A673 (cell line): ENCODE measurements around the gene TMEM208. TPM values are rescaled to one million over a fixed set of nuclear protein-coding genes. Genes with fewer than 3 reads are reported as not detected.

Source experiments
- BruUV-seq: library from RNA; stranded (reverse); fragments of 400-500 nt; replicated peaks from 2 replicates; lab custom pipeline; 2021; lab: Mats Ljungman, UMichigan
- CTCF ChIA-PET: fragments of 300-600 bp; sonication (Branson Sonifier 250); formaldehyde crosslinking; loops from one replicate; lab custom pipeline; 2022; ENCODE audit warnings: antibody characterized with exemption; lab: Charles Lee
- POLR2A ChIA-PET: fragments of 300-600 bp; sonication (Branson Sonifier 250); formaldehyde crosslinking; loops from one replicate; lab custom pipeline; 2022; ENCODE audit warnings: antibody characterized with exemption; ENCODE audit not compliant: low non-redundant PET; lab: Charles Lee
- DNase-seq: peaks from one replicate; pipeline ENCODE4 v3.0.0-alpha.2; 2015; ENCODE audit warnings: low spot score
- H3K27ac ChIP-seq: fragments of 200-600 bp; sonication (generic); 2 replicates; pipeline ENCODE4 v1.5.1; 2016; ENCODE audit warnings: mixed run types, low read depth, mild to moderate bottlenecking, mixed read lengths, antibody characterized with exemption, low read length; ENCODE audit not compliant: poor library complexity, severe bottlenecking
- H3K27me3 ChIP-seq: fragments of 200-600 bp; sonication (generic); replicated peaks from 2 replicates; pipeline ENCODE4 v1.6.1; 2017; ENCODE audit warnings: mixed run types, low read depth, mild to moderate bottlenecking, mixed read lengths, antibody characterized with exemption, low read length; ENCODE audit not compliant: insufficient read depth, poor library complexity
- H3K36me3 ChIP-seq: fragments of 200-600 bp; sonication (generic); 2 replicates; pipeline ENCODE4 v1.6.1; 2016; ENCODE audit warnings: mixed run types, mild to moderate bottlenecking, mixed read lengths, antibody characterized with exemption, low read length; ENCODE audit not compliant: insufficient read depth, poor library complexity, severe bottlenecking
- H3K4me1 ChIP-seq: fragments of 200-600 bp; sonication (generic); 2 replicates; pipeline ENCODE4 v1.6.1; 2017; ENCODE audit warnings: mixed run types, mild to moderate bottlenecking, mixed read lengths, antibody characterized with exemption, low read length; ENCODE audit not compliant: insufficient read depth, poor library complexity, severe bottlenecking
- H3K4me3 ChIP-seq: fragments of 200-600 bp; sonication (generic); 2 replicates; pipeline ENCODE4 v1.5.1; 2016; ENCODE audit warnings: low read depth, mixed run types, mild to moderate bottlenecking, mixed read lengths, low read length; ENCODE audit not compliant: poor library complexity, severe bottlenecking
- H3K9me3 ChIP-seq: fragments of 200-600 bp; sonication (generic); 2 replicates; pipeline ENCODE4 v1.6.1; 2016; ENCODE audit warnings: mixed run types, low read depth, mild to moderate bottlenecking, mixed read lengths, antibody characterized with exemption, low read length; ENCODE audit not compliant: poor library complexity, severe bottlenecking
- EZH2 ChIP-seq: fragments of 200-600 bp; sonication (generic); IDR thresholded peaks from 2 replicates; pipeline ENCODE4 v1.6.1; 2017; ENCODE audit warnings: borderline replicate concordance, low read depth, mild to moderate bottlenecking, mixed read lengths, antibody characterized with exemption, low read length; ENCODE audit not compliant: poor library complexity, severe bottlenecking
- intact Hi-C: fragments of 100-400 bp; cut with micrococcal nuclease; formaldehyde crosslinking; loops from one replicate; pipeline ENCODE4 v1.10.0; 2022; ENCODE audit not compliant: unreplicated experiment
- total RNA-seq: library from RNA; stranded (reverse); gene quantifications from 2 replicates; pipeline ENCODE4 v1.2.3, GENCODE V29; 2021
- TF ChIP-seq, protein P1 (sequence below): fragments of 300-800, 200-600 bp; sonication (generic); conservative IDR thresholded peaks from 2 replicates; pipeline ENCODE4 v1.5.1; 2017; ENCODE audit warnings: low read depth, mild to moderate bottlenecking, antibody characterized with exemption, low read length, moderate library complexity, mixed read lengths

Gene TMEM208
- total RNA-seq, 1 experiment from 2014 or later: 38.2 TPM

DNA sequence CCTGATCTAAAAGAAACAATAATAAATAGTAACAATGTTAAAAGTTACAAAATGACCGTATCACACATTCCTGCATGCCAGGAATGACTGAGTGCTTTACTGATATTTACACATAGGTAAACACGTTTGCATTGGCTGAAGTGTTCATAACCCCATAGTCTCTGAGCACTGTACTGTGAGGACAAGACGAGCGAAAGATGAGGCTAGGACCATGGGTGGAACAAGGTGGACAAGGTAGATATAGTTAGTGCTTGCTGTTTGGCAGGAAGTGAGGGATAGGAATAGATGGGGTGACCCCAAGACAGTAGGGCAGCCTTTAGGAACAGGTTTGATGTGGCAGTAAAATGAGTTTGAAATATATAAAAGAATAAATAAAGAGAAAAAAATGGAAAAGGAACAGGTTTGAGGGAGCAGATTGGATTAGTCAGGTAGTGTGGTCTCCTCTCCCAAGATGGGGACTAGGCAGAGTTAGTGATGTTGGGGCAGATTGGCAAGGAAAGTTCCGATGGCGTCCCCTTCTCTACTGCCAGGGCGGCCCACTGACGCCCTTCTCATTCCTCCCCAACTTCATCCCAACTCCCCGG, 35.4 kb upstream of the TMEM208 start:
- peak overlapping the region; percentile 85 for H3K27ac ChIP-seq
- ChIA-PET CTCF (no interaction called here), POLR2A (no interaction called here)

DNA sequence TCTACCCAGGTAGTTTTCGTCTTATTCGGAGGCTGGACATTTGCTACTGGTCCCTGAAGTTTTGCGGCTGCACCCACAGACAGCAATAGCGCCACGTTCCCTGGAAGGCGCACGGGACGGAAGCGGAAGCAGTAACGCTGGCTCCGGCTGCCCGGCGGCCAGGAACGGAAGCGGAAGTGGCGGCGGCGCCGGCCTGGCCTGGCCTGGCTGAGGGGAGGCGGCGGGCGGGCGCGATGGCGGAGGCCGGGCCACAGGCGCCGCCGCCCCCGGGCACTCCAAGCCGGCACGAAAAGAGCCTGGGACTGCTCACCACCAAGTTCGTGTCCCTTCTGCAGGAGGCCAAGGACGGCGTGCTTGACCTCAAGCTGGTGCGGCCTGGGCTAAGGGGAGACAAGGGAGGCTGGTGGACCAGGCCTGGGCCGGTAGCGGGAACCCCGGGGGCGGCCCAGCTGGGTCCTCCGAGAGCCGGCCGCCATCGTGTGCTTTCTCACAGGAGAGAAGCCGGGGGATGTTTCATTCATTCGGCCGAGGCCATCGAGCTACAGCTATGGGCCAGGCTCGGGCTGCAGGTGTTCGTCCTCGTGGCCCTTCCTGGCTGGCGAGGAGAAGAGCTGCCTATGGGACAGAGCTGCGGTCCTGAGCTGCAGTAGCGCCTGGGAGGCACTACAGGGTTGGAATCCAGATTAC, 34.8 kb upstream of the TMEM208 start, which contains the start of gene E2F4:
TSS of gene E2F4 (plus strand) at position 161 of the 687 bp plus-strand sequence. CDS start at position 234, 73 bp downstream.
- peak; percentile 95 for DNase-seq
- Histone ChIP-seq H3K4me3 (peak within 1 kb of the TSS; percentile 98), H3K27me3 (no peaks in the 10 kb centered on the region), H3K36me3 (peaks cover 39% of the 10 kb centered on the region), H3K9me3 (no peaks in the 10 kb centered on the region), H3K27ac (peak within 1 kb of the TSS; percentile 85), H3K4me1 (peaks cover 18% of the 10 kb centered on the region)
- POLR2A ChIA-PET: no interaction called here
- TF ChIP-seq, protein P1, sequence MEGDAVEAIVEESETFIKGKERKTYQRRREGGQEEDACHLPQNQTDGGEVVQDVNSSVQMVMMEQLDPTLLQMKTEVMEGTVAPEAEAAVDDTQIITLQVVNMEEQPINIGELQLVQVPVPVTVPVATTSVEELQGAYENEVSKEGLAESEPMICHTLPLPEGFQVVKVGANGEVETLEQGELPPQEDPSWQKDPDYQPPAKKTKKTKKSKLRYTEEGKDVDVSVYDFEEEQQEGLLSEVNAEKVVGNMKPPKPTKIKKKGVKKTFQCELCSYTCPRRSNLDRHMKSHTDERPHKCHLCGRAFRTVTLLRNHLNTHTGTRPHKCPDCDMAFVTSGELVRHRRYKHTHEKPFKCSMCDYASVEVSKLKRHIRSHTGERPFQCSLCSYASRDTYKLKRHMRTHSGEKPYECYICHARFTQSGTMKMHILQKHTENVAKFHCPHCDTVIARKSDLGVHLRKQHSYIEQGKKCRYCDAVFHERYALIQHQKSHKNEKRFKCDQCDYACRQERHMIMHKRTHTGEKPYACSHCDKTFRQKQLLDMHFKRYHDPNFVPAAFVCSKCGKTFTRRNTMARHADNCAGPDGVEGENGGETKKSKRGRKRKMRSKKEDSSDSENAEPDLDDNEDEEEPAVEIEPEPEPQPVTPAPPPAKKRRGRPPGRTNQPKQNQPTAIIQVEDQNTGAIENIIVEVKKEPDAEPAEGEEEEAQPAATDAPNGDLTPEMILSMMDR: no peak
- TF ChIP-seq EZH2: no peak
- TSS peak; percentile 58 for BruUV-seq
- CTCF ChIA-PET: interaction anchor here (0.6 kb wide), 1 partner anchor 135 kb away, joined by 3 read pairs; the partner anchor contains the start of genes KCTD19 and LRRC36
- intact Hi-C loops: no loop called here

More for the DNA sequence above, 35.4 kb upstream of the TMEM208 start:
- no peak for TF ChIP-seq EZH2
- TF ChIP-seq, protein P1: no peak
- Histone ChIP-seq H3K4me1 (peaks cover 18% of the 10 kb centered on the region), H3K9me3 (no peaks in the 10 kb centered on the region), H3K4me3 (peak overlapping the region; percentile 98), H3K36me3 (peaks cover 33% of the 10 kb centered on the region), H3K27me3 (no peaks in the 10 kb centered on the region)
- intact Hi-C loops: no loop called here
- no peak for DNase-seq
- BruUV-seq: no TSS peak

DNA sequence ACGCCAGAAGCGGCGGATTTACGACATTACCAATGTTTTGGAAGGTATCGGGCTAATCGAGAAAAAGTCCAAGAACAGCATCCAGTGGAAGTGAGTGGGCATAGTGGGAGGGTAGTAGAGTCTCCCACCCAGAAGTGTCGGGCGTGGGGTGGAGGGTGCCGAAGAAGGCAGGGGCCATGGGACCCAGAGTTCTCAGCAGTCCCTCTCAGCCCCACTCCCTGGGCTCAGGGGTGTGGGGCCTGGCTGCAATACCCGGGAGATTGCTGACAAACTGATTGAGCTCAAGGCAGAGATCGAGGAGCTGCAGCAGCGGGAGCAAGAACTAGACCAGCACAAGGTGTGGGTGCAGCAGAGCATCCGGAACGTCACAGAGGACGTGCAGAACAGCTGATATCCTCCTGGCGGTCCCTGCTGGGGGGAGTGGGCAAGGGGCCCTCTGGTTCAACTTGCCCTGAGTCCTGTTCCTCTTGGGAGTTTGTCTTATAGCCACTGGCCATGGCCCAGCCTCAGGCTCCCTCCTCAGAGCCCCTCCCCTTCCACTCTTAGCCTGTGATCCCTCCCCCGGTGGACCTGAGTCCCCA, 34.1 kb upstream of the TMEM208 start:
- ChIA-PET POLR2A (no interaction called here), CTCF (interaction anchor here (0.6 kb wide), 1 partner anchor 134 kb away, joined by 3 read pairs; the partner anchor contains the start of genes KCTD19 and LRRC36)
- H3K27ac ChIP-seq: peak overlapping the region; percentile 85
- peaks cover 45% of the 10 kb centered on the region for H3K36me3 ChIP-seq
- H3K9me3 ChIP-seq: no peaks in the 10 kb centered on the region
- H3K4me3 ChIP-seq: peak overlapping the region; percentile 98
- no peak for TF ChIP-seq EZH2
- TF ChIP-seq, protein P1: no peak
- BruUV-seq: no TSS peak
- no peak for DNase-seq
- no peaks in the 10 kb centered on the region for H3K27me3 ChIP-seq
- peaks cover 18% of the 10 kb centered on the region for H3K4me1 ChIP-seq
- intact Hi-C loops: no loop called here
